Embryonic facial prominence (tissue), 1 donor: ENCODE results near the gene RPL29.
"Not testable (repeated sequence)": the region's sequence is repeated elsewhere in the genome, so short reads cannot be mapped to it uniquely, and the experiment has no call there.

Source experiments
- DNase-seq: peaks from one replicate; pipeline ENCODE4 v3.0.0-alpha.2; 2016; ENCODE audit errors: extremely low spot score

RPL29 gene

DNA sequence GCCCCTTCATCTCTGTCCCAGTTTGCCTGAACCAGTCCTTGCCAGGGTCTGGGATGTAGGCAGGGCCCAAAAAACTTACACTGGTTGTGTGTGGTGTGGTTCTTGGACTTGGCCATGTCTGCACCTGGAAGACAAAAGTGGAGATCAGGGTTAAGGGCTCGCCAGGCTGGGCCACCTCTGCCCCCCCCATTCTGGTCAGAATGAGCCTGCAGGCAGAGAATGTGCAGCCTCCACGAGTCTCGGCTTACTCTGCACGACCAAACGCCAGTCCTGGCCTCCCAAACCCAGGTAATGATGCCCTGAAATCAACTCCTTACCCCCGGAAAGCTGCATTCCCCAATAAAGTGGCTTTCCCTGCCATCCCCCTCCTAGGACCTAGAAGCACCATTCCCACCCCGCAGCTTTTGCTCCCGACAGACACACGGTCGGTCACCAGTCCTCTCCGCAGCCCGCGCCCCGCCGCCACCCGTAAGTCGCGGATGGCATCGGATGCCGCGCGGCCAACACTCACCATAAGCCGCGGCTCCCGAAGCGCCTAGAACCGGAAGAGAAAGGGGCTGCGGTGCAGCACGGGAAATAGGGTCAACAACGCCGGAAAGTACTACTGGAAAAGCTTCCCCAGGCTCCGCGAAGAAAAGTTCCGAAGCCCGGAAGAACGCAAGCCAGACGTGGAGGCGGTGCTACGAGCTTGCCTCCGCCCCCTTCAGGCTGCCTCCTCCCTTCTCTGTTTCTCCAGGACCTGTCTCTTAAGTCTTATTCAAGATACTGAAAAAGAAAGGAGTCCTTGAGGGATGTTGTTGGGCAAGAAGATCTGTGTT is at the start of gene RPL29:
Gene RPL29, minus strand, starts transcription at position 550 of the 818 bp plus-strand sequence. Its CDS starts 434 bp downstream, at position 116.
- DNase-seq = peak; percentile 94

- no peak for DNase-seq
Measured at GRCh38 chr3:52044869-52045619, 49.3 kb upstream of the RPL29 start.

- no peak for DNase-seq
Measured at GRCh38 chr3:52043750-52044149, 48.1 kb upstream of the RPL29 start.

DNA sequence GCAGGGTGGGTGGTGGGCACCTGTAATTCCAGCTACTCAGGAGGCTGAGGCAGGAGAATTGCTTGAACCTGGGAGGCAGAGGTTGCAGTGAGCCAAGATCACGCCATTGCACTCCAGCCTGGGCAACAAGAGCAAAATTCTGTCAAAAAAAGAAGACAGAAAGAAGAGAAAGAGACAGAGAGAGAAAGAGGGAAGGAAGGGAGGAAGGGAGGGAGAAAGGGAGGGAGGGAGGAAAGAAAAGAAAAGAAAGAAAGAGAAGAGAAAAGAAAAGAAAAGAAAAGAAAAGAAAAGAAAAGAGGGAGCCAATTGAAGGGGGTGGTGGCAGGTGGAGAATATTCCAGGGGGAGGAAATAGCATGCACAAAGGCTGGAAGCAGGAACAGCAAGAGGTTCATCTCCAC is 47.3 kb upstream of the RPL29 start:
- not testable (repeated sequence) for DNase-seq

GRCh38 chr3:52041118-52041731 is 45.5 kb upstream of the RPL29 start:
- DNase-seq = no peak

- DNase-seq = no peak
Measured at GRCh38 chr3:52040600-52040999, 44.9 kb upstream of the RPL29 start.

DNA sequence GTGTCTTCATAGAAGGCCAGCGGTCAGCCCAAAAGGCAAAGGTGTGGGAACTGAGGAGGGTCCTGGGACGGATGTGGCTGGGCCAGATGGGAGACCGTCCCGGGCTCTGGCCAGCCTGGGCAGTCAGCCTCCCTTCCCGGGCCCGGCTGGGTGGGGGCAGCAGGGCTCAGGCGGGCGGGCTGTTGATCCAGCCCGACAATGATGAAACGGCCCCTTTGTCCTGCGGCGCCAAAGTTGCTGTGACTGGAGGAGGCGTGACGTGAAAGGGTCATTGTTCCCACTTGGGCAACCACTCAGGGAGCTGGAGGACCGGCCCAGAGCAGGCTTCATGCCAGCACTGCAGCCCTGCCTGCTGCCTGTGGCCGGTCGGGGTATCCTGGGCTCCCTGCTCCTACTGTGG is 44.2 kb upstream of the RPL29 start:
- DNase-seq = no peak

DNA sequence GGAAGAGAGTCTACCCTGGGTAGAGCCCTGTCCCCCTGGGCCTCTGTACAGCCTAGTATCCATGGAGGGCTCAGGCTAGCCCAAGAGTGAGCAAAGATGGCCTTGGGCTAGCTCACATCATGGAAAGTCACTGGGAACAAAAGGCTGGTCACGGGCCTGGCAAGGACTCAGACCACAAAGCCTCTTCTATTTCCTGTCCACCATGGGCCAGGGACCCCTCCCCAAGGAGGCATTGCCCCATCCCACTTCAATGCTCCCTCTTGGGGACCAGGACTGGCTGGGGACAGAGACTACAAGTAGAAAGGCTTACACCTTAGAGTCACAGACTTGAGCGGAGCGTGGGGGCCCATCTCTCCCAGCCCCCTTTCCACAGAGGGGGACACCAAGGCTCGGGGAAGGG is 43.7 kb upstream of the RPL29 start:
- DNase-seq = no peak

DNA sequence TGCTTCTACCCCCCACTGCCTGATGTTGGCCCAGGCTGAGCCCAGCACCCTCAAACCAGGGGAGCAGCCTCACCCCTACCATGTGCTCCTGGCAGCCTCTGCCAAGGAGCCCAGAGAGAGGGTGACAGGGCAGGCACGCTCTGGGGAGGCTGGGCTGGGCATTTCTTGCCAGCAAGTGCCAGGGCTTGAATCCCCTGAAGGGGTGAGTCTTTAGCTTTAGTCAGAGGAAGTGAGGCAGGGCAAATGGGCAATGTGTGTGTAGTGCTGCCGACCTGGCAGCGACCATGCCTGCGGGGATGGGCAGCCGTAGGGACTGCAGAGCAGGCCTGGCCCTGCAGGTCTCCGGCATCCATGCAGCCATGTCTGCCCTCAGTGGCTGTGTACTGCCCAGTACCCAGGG is 42.5 kb upstream of the RPL29 start:
- no peak for DNase-seq

- no peak for DNase-seq
Measured at GRCh38 chr3:52037291-52037690, 41.6 kb upstream of the RPL29 start.

DNA sequence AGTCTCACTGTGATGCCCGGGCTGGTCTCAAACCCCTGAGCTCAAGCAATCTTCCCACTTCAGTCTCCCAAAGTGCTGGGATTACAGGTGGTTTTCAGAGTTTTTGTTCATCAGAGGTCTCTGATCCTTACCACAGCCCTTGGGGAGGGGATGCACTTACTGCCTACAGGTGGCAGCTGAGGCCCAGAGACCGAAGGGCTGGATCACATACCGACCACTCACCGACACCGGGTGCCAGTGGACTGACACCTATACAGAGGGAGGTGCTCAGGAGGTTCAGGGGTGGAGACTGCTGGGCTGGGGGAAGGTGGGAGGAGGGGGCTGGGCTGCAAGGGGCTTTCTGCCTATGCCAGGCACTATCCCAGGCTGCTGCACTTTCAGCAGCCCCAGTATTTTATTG is 41.1 kb upstream of the RPL29 start:
- no peak for DNase-seq

DNA sequence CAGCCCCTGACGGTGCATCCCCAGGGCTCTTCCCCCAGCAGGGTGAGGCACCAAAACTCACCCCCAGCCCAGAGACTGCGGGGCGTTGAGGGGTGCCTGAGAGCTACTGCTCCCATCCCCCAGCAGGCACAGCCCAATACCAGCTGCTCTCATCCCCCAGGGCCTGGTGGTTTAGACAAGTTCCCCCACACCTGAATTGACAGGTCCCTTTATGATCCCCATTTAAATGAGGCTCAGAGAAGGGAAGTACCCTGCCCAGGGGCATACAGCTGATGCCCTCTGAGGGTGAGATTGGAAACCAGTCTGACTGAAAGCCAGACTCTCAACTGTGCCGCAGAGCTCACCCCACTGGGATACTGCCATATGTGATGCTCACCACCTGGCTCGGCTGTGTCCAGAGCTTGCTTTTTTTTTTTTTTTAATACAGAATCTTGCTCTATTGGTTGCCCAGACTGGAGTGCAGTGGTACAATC is 40.6 kb upstream of the RPL29 start:
- no peak for DNase-seq

- no peak for DNase-seq
Measured at GRCh38 chr3:52034651-52035050, 39.0 kb upstream of the RPL29 start.

GRCh38 chr3:52034212-52034611 is 38.5 kb upstream of the RPL29 start:
- no peak for DNase-seq

DNA sequence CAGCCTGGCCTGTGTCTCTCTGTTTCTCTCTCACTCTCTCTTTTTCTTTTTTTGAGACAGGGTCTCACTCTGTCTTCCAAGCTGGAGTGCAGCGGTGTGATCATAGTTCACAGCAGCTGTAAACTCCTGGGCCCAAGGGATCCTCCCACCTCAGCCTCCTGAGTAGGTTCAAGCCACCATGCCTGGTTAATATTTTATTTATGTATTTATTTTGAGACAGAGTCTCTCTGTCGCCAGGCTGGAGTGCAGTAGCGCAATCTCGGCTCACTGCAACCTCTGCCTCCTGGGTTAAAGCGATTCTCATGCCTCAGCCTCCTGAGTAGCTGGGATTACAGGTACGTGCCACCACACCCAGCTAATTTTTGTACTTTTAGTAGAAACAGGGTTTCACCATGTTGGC is 38.1 kb upstream of the RPL29 start:
- not testable (repeated sequence) for DNase-seq

DNA sequence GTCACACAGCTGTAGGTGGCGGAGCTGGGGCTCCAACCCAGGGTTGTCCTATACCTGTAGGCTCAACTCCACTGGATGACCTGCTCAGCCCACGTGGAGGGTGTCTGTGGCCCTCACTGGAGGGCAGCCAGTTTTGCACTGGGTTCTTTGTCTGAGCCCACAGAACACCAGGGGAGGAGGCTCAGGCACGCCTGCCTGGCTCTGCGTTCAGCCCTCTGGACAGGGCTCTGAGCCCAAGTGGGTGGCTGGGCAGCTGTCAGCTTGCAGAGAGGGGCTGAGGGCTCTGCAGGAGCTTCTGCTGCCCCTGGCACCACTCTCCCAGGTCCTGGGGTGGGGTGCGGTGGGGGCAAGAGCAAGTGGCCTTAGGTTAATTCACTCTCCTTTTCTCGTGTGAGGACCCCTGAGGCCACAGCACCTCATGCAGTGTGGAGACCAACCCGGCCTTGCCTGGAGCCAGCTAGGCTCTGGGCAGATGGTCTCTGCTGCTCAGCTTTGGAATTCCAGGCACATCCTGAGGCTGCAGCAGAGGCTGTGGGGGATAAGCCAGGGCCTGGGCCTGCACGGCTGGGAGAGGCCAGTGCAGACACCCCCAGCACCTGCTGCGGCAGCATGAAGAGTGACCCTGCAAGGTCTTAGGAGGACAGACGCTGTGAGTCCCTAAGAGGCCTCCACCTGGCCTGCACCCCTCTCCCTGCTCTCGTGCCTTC is 37.2 kb upstream of the RPL29 start:
- DNase-seq = no peak

- no peak for DNase-seq
Measured at GRCh38 chr3:52031896-52032295, 36.2 kb upstream of the RPL29 start.

DNA sequence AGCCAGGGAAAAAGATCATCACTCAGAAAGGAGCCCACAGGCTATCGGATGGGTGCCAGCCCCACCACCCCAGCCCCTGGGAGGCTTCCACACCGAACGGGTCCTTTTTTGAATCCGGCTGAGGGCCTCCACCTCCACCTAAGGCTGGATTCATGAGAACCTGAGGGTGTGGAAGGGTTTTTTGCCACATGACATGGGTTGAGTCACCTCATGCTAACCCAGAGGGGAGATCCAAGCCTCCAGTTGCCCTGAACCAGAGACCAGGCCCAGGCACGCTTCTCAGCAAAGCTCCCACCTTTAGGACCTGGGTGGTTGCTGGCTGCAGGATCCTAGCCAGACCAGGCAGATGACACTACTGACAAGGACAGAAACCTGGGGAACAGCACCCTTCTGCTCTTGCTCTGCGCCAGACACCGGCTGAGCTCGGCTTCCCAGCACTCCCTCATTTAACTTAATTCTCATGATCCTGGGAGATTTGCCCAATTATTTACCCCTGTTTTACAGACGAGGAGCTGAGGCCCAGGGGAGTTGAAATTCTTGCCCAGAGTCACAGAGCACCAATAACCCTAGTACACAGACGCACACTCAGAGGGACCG is 35.1 kb upstream of the RPL29 start:
- DNase-seq = no peak

- DNase-seq = no peak
Measured at GRCh38 chr3:52029535-52029934, 33.8 kb upstream of the RPL29 start.

GRCh38 chr3:52029053-52029452 is 33.4 kb upstream of the RPL29 start:
- no peak for DNase-seq

GRCh38 chr3:52028572-52028971 is 32.9 kb upstream of the RPL29 start:
- DNase-seq = no peak

- no peak for DNase-seq
Measured at GRCh38 chr3:52026041-52026440, 30.3 kb upstream of the RPL29 start.
